HG03097 (cell line): ENCODE results near the gene ELK1.
A peak's percentile ranks its signal among the peaks of the same experiment; 100 is the strongest.
"Not testable (repeated sequence)": the region's sequence is repeated elsewhere in the genome, so short reads cannot be mapped to it uniquely, and the experiment has no call there.

Experiments used
- ATAC-seq: cut with Tn5 transposase; IDR thresholded peaks from one replicate; pipeline ENCODE4 v1.9.1; 2021; ENCODE audit not compliant: unreplicated experiment, low FRiP score

Gene ELK1

GRCh38 chrX:47650164-47651042 lies at the start of gene ELK1:
Gene ELK1 (minus strand): TSS chrX:47650563. CDS start chrX:47641441, 9,122 bp downstream.
- ATAC-seq: peak; percentile 86

DNA sequence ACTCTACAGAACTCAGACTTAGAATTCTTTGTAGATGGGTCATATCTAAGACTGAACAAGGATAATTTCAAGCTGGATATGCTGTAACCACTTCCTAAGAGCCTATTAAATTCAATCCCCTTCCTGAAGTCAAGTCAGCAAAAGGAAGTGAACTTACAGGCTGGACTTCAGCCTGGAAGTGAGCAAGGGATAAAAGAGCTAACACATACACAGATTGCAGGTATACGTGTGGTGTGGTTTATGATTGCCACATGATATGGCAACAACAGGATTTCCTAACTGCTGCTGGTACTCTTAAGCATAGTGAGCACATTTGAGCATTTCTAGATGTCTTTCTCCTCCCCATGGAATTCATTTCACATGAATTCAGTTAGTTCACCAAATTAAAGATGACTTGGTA lies 46.8 kb upstream of the ELK1 start:
- no peak for ATAC-seq

DNA sequence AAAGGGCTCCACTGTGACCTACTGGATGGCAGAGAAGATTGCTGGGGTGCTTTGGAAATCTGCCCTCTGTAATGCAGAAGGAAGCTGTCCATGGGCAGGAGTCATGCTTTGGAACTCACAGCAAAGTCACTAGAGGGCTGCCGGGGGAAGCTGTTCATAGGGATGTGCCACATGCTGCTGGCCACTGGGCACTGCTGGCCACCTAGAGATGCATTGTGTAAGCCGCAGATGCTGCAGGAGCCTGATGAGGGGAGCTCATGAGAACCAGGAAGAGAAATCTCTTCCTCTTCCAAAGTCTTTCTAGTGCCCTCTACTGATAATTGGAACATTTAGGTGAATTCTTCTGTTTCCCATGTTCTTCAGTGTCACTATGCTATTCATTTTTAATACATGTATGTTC lies 39.8 kb upstream of the ELK1 start:
- ATAC-seq: no peak

DNA sequence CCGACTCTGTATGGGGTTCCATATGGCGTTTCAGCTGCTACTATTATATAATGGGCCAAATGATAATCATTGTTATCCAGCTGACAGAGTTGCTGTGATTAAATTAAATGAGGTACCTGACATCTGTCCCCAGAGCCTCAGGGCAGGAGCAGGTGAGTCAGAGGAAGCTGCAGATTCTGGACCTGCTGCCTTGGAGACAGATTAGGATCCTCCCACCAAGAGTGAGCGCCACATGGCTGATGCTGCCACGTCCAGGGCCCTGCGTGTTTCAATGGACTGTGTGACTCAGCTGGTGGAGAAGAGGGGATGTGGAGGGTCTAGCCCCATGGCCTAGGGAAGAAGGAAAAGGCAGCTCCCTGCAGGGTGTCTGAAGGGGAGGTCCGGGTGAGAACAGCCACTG lies 36.9 kb upstream of the ELK1 start:
- ATAC-seq: no peak

DNA sequence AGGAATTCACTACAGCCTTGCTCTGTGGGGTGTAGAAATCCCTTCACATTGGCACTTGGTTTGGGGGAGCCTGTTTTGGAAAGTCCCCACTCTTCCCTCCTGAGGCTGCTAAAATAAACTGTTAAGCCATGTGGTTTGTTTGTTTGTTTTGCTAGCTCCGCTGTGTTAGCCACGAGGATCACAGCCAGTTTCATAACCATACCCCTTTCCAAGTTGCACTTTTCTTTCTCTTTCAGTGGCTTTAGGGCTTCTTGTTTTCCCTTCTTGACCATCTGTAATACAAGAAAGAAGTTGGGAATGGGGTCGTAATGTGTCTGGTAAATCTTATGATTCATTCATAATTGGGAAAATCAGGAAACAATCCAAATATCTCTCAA lies 33.5 kb upstream of the ELK1 start:
- ATAC-seq: no peak

GRCh38 chrX:47683184-47683828 lies 32.9 kb upstream of the ELK1 start:
- no peak for ATAC-seq

GRCh38 chrX:47675959-47676859 lies 25.8 kb upstream of the ELK1 start:
- ATAC-seq: not testable (repeated sequence)

DNA sequence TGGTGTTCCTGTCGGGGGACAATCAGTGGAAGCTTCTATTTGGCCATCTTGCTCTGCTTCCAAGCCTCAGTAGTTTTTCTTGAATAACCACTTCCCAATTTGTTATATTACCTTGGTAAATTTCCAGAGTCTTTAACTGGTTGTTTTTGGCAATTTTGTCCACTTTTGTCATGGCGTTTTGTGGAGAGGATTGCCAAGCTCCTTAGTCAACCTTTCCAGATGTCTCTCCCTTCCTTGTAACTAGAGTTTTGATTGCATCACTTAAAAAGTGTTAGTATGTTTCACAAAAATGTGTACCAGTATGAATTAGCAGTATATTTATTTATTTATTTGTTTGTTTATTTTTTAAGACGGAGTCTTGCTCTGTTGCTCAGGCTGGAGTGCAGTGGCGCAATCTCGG lies 24.4 kb upstream of the ELK1 start:
- ATAC-seq: no peak

DNA sequence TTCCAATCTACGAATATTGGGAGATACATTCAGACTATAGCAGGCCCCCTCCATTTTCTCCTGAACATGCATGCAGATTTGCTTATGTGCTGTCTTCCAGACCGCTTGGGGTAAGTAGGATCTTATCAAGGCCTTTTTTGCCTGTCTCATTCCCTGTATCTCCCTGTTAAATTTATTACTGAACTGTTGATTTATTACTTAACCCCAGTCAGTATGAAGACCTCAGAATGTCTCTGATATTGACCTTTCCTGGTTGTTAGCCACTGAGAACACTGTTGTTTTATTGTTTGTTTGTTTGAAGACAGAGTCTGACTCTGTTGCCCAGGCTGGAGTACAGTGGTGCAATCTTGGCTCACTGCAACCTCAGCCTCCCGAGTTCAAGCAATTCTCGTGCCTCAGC lies 15.4 kb upstream of the ELK1 start:
- not testable (repeated sequence) for ATAC-seq

- no peak for ATAC-seq
These were observed 14.4 kb upstream of the ELK1 start for GRCh38 chrX:47664737-47665136.

- ATAC-seq: no peak
These were observed 11.8 kb upstream of the ELK1 start for GRCh38 chrX:47662144-47662657.

DNA sequence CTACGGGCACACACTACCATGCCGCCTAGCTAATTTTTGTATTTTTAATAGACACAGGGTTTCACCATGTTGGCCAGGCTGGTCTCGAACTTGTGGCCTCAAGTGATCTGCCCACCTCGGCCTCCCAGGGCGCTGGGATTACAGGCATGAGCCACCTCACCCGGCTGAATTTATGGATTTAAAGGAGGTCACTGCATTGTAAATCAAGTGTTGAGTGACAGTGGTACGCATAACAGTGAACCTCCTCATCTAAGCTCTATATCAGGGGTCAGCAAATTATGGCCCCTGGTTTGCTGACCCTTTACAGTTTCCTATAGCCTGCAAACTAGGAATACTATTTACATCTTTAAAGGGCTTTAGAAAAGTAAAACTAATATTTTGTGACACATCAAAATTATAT lies 11.2 kb upstream of the ELK1 start:
- ATAC-seq: no peak

GRCh38 chrX:47659421-47659726 lies 9.0 kb upstream of the ELK1 start:
- no peak for ATAC-seq

DNA sequence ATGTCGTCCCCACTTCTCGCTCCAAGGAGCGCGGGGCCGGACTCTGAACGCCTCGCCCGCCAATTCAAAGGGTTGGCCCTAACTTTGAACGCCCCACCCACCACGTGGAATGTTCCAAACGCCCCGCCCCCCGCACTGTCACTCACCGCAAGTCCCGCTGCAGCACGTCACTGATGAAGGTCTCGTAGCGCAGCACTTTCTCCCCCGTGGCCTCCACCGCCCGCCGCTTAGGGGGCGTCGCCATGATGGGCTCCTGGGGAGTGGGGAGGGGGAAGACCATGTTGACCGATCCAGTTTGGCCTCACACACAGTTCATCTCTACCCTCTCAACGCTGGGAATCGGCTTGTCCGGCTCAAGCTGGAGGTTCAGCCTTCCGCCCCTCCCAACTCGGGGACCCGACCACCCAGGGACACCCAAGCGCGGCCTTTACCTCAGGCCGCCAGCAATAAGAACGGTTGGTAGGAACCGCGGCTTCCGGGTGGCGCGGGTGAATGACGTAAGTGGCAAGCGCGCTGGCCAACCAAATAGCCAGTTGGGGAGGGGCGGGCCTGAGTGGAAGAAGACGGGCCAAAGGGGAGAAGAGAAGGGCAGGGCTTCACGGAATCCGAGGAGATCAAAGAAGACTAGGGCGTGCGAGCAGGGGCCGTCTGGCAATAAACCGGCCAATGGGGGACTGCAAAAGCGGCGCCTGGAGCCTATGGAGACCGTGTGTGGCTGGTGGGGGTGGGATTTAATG lies 8.5 kb upstream of the ELK1 start, which contains the start of gene UXT:
UXT (minus strand) TSS at position 497 of the 737 bp plus-strand sequence; CDS start at position 244, 253 bp downstream.
- ATAC-seq: peak; percentile 72

GRCh38 chrX:47658301-47658683 lies 7.9 kb upstream of the ELK1 start:
- ATAC-seq: no peak

GRCh38 chrX:47651043-47651905 lies 911 bp upstream of the ELK1 start:
- ATAC-seq: peak; percentile 5

- no peak for ATAC-seq
These were observed 591 bp downstream of the ELK1 start for GRCh38 chrX:47649781-47650163.

DNA sequence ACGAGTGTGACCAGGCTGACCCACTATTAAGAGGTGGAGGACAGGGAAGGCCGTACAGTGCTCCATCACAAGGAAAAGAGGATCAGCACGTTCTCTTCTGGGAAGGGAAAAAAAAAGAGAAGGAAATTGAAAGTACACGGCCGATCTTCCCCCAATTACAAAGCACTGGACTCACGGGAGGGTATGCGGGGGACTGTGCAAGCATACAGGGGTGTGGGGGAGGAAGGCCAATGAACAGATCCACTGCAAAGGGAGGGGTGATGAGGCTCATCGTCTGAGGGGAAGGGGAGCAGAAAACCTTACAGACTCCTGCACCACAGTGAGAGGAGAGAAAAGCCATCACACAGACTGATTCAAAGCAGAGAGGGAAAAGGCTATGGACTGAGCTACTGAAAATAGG lies 1.1 kb downstream of the ELK1 start:
- no peak for ATAC-seq

GRCh38 chrX:47648376-47648775 lies 2.0 kb downstream of the ELK1 start:
- no peak for ATAC-seq
